ENCODE measurements around the gene KRTAP4-9.
"Not testable (repeated sequence)": the region's sequence is repeated elsewhere in the genome, so short reads cannot be mapped to it uniquely, and the experiment has no call there.

The KRTAP4-9 gene

GRCh38 chr17:41105347-41105746, at the start of gene KRTAP4-9:
Gene KRTAP4-9, plus strand, starts transcription at chr17:41105389. Its CDS starts 0 bp downstream, at chr17:41105389.
- H3K4me3 ChIP-seq (ENCODE audit: low read length), result not testable (repeated sequence)

GRCh38 chr17:41057547-41057946, 47.6 kb upstream of the KRTAP4-9 start:
- TF ChIP-seq ZNF274 (IDR thresholded peaks at IDR 0.05; ENCODE audit: low read depth, low read length), result no peak
- no peak overlapping the region for H3K4me3 ChIP-seq (ENCODE audit: low read length)

DNA sequence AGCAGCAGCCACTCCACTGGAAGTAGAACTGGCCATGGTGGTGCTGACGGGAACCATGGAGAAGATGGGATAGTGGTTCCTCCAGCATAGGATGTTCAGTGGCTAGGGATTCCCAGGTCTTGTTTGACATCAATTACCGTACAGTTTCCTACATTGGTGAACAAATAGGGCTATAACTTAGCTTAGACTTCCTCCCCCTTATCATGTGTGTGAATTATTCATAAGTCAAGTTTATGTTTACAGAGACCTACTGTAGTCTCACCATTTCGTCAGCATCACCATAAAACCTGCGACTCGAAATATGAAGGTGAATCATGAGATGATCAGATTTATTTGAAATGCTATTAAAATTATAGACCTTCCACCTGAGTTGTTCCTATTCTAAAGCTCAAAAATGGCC, 46.4 kb upstream of the KRTAP4-9 start:
- no peak overlapping the region for H3K4me3 ChIP-seq (ENCODE audit: low read length)
- TF ChIP-seq ZNF274 (IDR thresholded peaks at IDR 0.05; ENCODE audit: low read depth, low read length), result no peak

- not testable (repeated sequence) for H3K4me3 ChIP-seq (ENCODE audit: low read length)
Measured at GRCh38 chr17:41059276-41060051, 45.7 kb upstream of the KRTAP4-9 start.

- no peak within 1 kb of the TSS for H3K4me3 ChIP-seq (ENCODE audit: low read length)
- TF ChIP-seq ZNF274 (IDR thresholded peaks at IDR 0.05; ENCODE audit: low read depth, low read length), result no peak
Measured at GRCh38 chr17:41060052-41060604, 45.1 kb upstream of the KRTAP4-9 start, which contains the start of gene KRTAP2-3. Gene KRTAP2-3, minus strand, starts transcription at chr17:41060114. Its CDS starts 64 bp downstream, at chr17:41060050.

- TF ChIP-seq ZNF274 (IDR thresholded peaks at IDR 0.05; ENCODE audit: low read depth, low read length), result no peak
- H3K4me3 ChIP-seq (ENCODE audit: low read length), result no peak overlapping the region
Measured at GRCh38 chr17:41061964-41062363, 43.2 kb upstream of the KRTAP4-9 start.

DNA sequence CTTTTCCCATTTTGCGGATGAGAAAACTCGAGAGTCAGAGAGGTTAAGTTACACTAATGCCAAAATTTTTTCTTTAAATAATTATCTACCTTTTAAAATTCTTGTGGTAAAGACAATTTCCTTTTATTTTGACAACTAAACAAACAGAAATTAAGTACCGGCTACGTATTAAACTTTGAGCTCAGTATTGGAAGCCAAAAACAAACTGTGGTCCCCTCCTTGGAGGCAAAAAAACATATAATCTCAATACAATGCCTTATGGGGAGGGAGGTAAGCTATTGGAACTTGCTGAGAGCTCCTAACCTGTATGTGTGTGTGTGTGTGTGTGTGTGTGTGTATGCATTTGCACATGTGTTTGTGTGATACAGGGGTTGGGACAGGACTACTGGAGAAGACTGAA, 41.7 kb upstream of the KRTAP4-9 start:
- no peak for TF ChIP-seq ZNF274 (IDR thresholded peaks at IDR 0.05; ENCODE audit: low read depth, low read length)
- no peak overlapping the region for H3K4me3 ChIP-seq (ENCODE audit: low read length)

DNA sequence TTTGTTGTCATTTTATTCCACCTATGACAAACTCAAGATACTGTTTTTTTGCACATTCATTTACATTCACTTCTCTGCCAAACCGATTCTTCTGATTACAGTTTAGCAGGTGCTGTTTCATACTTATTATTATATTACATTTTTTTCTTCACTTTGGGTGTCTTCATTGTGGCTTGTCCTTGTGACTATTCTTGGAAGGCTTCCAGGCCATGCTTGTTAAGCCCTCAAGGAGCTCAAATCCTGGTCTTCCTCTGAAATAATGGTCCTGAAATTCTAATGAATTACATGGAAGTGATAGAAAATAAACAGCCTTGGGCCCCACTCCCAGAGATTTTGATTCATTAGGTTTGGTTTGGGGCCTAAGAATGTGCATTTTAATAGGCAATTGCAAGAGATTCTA, 40.9 kb upstream of the KRTAP4-9 start:
- TF ChIP-seq ZNF274 (IDR thresholded peaks at IDR 0.05; ENCODE audit: low read depth, low read length), result no peak
- H3K4me3 ChIP-seq (ENCODE audit: low read length), result no peak overlapping the region

- not testable (repeated sequence) for H3K4me3 ChIP-seq (ENCODE audit: low read length)
Measured at GRCh38 chr17:41065016-41065689, 40.0 kb upstream of the KRTAP4-9 start.

- no peak within 1 kb of the TSS for H3K4me3 ChIP-seq (ENCODE audit: low read length)
- TF ChIP-seq ZNF274 (IDR thresholded peaks at IDR 0.05; ENCODE audit: low read depth, low read length), result no peak
Measured at GRCh38 chr17:41065829-41066624, 39.2 kb upstream of the KRTAP4-9 start, which contains the start of gene KRTAP2-4. Gene KRTAP2-4, minus strand, starts transcription at chr17:41065879. Its CDS starts 34 bp downstream, at chr17:41065845.

- H3K4me3 ChIP-seq (ENCODE audit: low read length), result no peak overlapping the region
- TF ChIP-seq ZNF274 (IDR thresholded peaks at IDR 0.05; ENCODE audit: low read depth, low read length), result no peak
Measured at GRCh38 chr17:41067281-41067680, 37.9 kb upstream of the KRTAP4-9 start.

GRCh38 chr17:41069031-41069430, 36.2 kb upstream of the KRTAP4-9 start:
- no peak for TF ChIP-seq ZNF274 (IDR thresholded peaks at IDR 0.05; ENCODE audit: low read depth, low read length)

GRCh38 chr17:41071606-41072360, 33.4 kb upstream of the KRTAP4-9 start:
- H3K4me3 ChIP-seq (ENCODE audit: low read length), result no peak overlapping the region

More at GRCh38 chr17:41069031-41069430, 36.2 kb upstream of the KRTAP4-9 start:
- no peak overlapping the region for H3K4me3 ChIP-seq (ENCODE audit: low read length)

GRCh38 chr17:41073676-41074075, 31.5 kb upstream of the KRTAP4-9 start:
- TF ChIP-seq ZNF274 (IDR thresholded peaks at IDR 0.05; ENCODE audit: low read depth, low read length), result no peak
- H3K4me3 ChIP-seq (ENCODE audit: low read length), result no peak overlapping the region

More at GRCh38 chr17:41071606-41072360, 33.4 kb upstream of the KRTAP4-9 start:
- no peak for TF ChIP-seq ZNF274 (IDR thresholded peaks at IDR 0.05; ENCODE audit: low read depth, low read length)
